CD8-positive, alpha-beta memory T cell (primary cell): ENCODE measurements around the gene TRAK1. TPM values are rescaled to one million over a fixed set of nuclear protein-coding genes. Genes with fewer than 3 reads are reported as not detected.

ENCODE experiments used
- CTCF ChIA-PET: fragments of 350-600 bp; sonication (Branson Sonifier 250); formaldehyde crosslinking; loops from one replicate; lab custom pipeline; 2021; ENCODE audit warnings: antibody characterized with exemption; lab: Charles Lee
- POLR2A ChIA-PET: fragments of 350-600 bp; sonication (Branson Sonifier 250); formaldehyde crosslinking; loops from one replicate; lab custom pipeline; 2021; ENCODE audit warnings: antibody characterized with exemption; lab: Charles Lee
- DNase-seq, 5 donors: peaks; one replicate each; pipeline versions ENCODE4 v3.0.0 to v3.0.0-alpha.2; 2020 to 2022; ENCODE audit warnings: mixed read lengths in 1 of 5
- H3K27ac ChIP-seq: one replicate; pipeline ENCODE4 v1.7.0; 2013; ENCODE audit warnings: low read depth, mild to moderate bottlenecking, low read length, moderate library complexity
- H3K27me3 ChIP-seq: 2 replicates; pipeline ENCODE4 v1.7.0; 2013; ENCODE audit warnings: low read length, mild to moderate bottlenecking; ENCODE audit not compliant: insufficient read depth, poor library complexity, severe bottlenecking
- H3K36me3 ChIP-seq: 2 replicates; pipeline ENCODE4 v1.7.0; 2013; ENCODE audit warnings: mild to moderate bottlenecking, low read length, moderate library complexity; ENCODE audit not compliant: insufficient read depth
- H3K4me1 ChIP-seq: 2 replicates; pipeline ENCODE4 v1.7.0; 2013; ENCODE audit warnings: mild to moderate bottlenecking, low read length, moderate library complexity; ENCODE audit not compliant: insufficient read depth
- H3K4me3 ChIP-seq: 2 replicates; pipeline ENCODE4 v1.7.0; 2013; ENCODE audit warnings: mild to moderate bottlenecking, low read length
- H3K9me3 ChIP-seq: 2 replicates; pipeline ENCODE4 v1.7.0; 2013; ENCODE audit warnings: mild to moderate bottlenecking, low read length
- H3K27ac Mint-ChIP-seq, 8 donors: one replicate each; pipeline ENCODE4 v1.8.0; 2020 to 2021; ENCODE audit warnings: mixed read lengths in 8 of 8, mild to moderate bottlenecking in 6 of 8, inconsistent platforms in 3 of 8, moderate library complexity in 3 of 8
- H3K27me3 Mint-ChIP-seq, 2 donors: one replicate each; pipeline ENCODE4 v1.8.0; 2020 to 2021; ENCODE audit warnings: mixed read lengths in 2 of 2, mild to moderate bottlenecking in 1 of 2, moderate library complexity in 1 of 2
- H3K36me3 Mint-ChIP-seq, 3 donors: one replicate each; pipeline ENCODE4 v1.8.0; 2020 to 2021; ENCODE audit warnings: mixed read lengths in 3 of 3, inconsistent platforms in 1 of 3, mild to moderate bottlenecking in 1 of 3
- H3K4me1 Mint-ChIP-seq, 3 donors: one replicate each; pipeline ENCODE4 v1.8.0; 2020 to 2021; ENCODE audit warnings: mixed read lengths in 3 of 3, inconsistent platforms in 1 of 3, mild to moderate bottlenecking in 1 of 3
- H3K4me3 Mint-ChIP-seq, 7 donors: one replicate each; pipeline ENCODE4 v1.8.0; 2020 to 2021; ENCODE audit warnings: mixed read lengths in 7 of 7, mild to moderate bottlenecking in 6 of 7, moderate library complexity in 4 of 7, inconsistent platforms in 2 of 7
- H3K9me3 Mint-ChIP-seq, 5 donors: one replicate each; pipeline ENCODE4 v1.8.0; 2020 to 2022; ENCODE audit warnings: mixed read lengths in 5 of 5, mild to moderate bottlenecking in 3 of 5, moderate library complexity in 2 of 5, inconsistent platforms in 1 of 5
- polyA plus RNA-seq: library from polyadenylated mRNA; unstranded; fragments of 300-500 nt; fragmentation: Illumina TruSeq; gene quantifications from one replicate; pipeline ENCODE4 v1.2.3, GENCODE V29; 2021
- total RNA-seq, 2 experiments: library from RNA; stranded (reverse); gene quantifications; one replicate each; pipeline ENCODE4 v1.2.3, GENCODE V29; 2021

TRAK1 gene
- total and polyA plus RNA-seq, 3 experiments from 2014 or later, result 10.4 to 20.0 (median 19.7) TPM

DNA sequence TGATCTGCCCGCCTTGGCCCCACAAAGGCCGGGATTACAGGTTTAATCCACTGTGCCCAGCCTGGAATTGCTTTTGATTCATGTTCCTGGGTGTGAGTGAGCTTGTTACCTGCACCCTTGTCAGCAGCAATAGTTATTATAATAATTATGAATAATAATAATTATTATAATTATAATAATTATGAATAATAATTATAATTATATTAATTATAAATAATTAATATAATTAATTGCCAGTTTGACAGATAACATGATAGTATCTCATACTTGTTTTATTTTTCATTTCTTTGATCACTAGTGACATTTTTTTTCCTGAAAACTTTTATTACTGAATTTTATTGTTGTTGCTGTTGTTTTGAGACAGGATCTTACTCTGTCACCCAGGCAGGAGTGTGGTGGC, 21.1 kb upstream of the TRAK1 start:
- DNase-seq, result no peak
- no peaks in the 10 kb centered on the region for H3K27me3 ChIP-seq
- H3K27ac ChIP-seq, result no peak overlapping the region
- Mint-ChIP-seq H3K27ac (peak overlapping the region in 1 of 8 donors; percentile 36), H3K4me1 (peaks cover 18 to 71% (median 32%) of the 10 kb centered on the region in 3 donors), H3K9me3 (peaks cover 0 to 3% (median 0%) of the 10 kb centered on the region in 5 donors), H3K27me3 (peaks cover 0 to 2% of the 10 kb centered on the region in 2 donors), H3K4me3 (no peak overlapping the region), H3K36me3 (no peaks in the 10 kb centered on the region)
- H3K9me3 ChIP-seq, result no peaks in the 10 kb centered on the region
- H3K4me1 ChIP-seq, result peaks cover 8% of the 10 kb centered on the region
- H3K36me3 ChIP-seq, result no peaks in the 10 kb centered on the region
- H3K4me3 ChIP-seq, result no peak overlapping the region
- CTCF ChIA-PET, result no interaction called here
- POLR2A ChIA-PET, result no interaction called here

DNA sequence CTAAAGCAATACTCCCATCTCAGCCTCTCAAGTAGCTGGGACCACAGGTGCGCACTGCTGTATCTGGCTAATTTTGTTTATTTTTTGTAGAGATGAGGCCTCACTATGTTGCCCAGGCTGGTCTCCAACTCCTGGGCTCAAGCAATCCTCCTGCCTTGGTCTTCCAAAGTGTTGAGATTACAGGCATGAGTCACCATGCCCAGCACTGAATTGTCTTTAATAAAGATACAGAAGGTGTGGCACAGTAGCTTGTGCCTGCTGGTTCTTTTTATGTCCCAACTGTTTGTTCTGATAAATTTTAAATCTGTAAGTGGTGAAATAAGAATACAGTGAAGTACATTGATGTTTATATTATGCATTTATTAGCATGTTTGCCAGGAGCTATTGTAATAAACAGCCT, 20.6 kb upstream of the TRAK1 start:
- Histone ChIP-seq H3K4me1 (peaks cover 8% of the 10 kb centered on the region), H3K27ac (no peak overlapping the region), H3K36me3 (no peaks in the 10 kb centered on the region), H3K4me3 (no peak overlapping the region), H3K27me3 (no peaks in the 10 kb centered on the region), H3K9me3 (no peaks in the 10 kb centered on the region)
- Mint-ChIP-seq H3K4me3 (no peak overlapping the region), H3K4me1 (peaks cover 18 to 71% (median 32%) of the 10 kb centered on the region in 3 donors), H3K36me3 (no peaks in the 10 kb centered on the region), H3K27ac (peak overlapping the region in 3 of 8 donors; percentile 30 to 36 (median 32)), H3K27me3 (peaks cover 0 to 2% of the 10 kb centered on the region in 2 donors), H3K9me3 (peaks cover 0 to 3% (median 0%) of the 10 kb centered on the region in 5 donors)
- ChIA-PET CTCF (no interaction called here), POLR2A (no interaction called here)
- no peak for DNase-seq

GRCh38 chr3:42071904-42072812, 19.0 kb upstream of the TRAK1 start:
- peak overlapping the region in 1 of 8 donors; percentile 36 for H3K27ac Mint-ChIP-seq
- DNase-seq, result no peak
- peaks cover 0 to 9% (median 0%) of the 10 kb centered on the region in 3 donors for H3K36me3 Mint-ChIP-seq
- Histone ChIP-seq H3K27me3 (no peaks in the 10 kb centered on the region), H3K27ac (no peak overlapping the region), H3K36me3 (no peaks in the 10 kb centered on the region), H3K9me3 (no peaks in the 10 kb centered on the region), H3K4me1 (peaks cover 8% of the 10 kb centered on the region), H3K4me3 (no peak overlapping the region)
- ChIA-PET POLR2A (no interaction called here), CTCF (interaction anchor here (1.2 kb wide), 1 partner anchor 27 kb away, joined by 3 read pairs; no protein-coding TSS in a partner anchor)
- peaks cover 19 to 61% (median 20%) of the 10 kb centered on the region in 3 donors for H3K4me1 Mint-ChIP-seq
- H3K4me3 Mint-ChIP-seq, result no peak overlapping the region
- peaks cover 0 to 2% of the 10 kb centered on the region in 2 donors for H3K27me3 Mint-ChIP-seq
- H3K9me3 Mint-ChIP-seq, result peaks cover 0 to 8% (median 3%) of the 10 kb centered on the region in 5 donors

DNA sequence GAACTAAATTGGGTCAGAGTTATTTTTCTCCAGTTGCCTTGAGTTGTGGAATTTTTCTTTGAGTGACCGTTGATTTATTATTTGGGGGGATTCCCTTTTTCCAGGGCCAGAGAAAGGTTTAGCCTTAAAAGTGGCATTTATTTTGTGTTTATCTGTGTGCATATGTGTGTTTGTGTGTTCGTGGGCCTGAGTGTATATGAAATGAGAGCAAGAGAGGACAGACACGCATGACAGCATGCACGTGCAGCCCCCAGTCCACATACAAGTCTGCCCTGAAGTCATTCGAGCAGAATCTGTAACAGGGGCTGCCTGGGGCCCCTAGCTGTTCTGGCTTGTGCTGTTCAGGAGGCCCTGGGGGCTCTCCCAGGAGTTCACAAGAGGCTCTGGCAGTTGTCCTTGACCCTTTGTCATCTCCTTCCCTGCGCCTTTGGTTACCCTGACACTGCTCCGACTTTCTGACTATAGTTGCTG, 18.3 kb upstream of the TRAK1 start:
- POLR2A ChIA-PET, result no interaction called here
- Histone ChIP-seq H3K4me3 (no peak overlapping the region), H3K36me3 (no peaks in the 10 kb centered on the region), H3K27me3 (no peaks in the 10 kb centered on the region), H3K9me3 (no peaks in the 10 kb centered on the region), H3K27ac (no peak overlapping the region), H3K4me1 (peaks cover 8% of the 10 kb centered on the region)
- Mint-ChIP-seq H3K9me3 (peaks cover 0 to 8% (median 3%) of the 10 kb centered on the region in 5 donors), H3K27ac (peak overlapping the region in 2 of 8 donors; percentile 36 to 58), H3K4me1 (peaks cover 16 to 59% (median 18%) of the 10 kb centered on the region in 3 donors), H3K4me3 (no peak overlapping the region), H3K27me3 (peaks cover 0 to 2% of the 10 kb centered on the region in 2 donors), H3K36me3 (peaks cover 0 to 11% (median 0%) of the 10 kb centered on the region in 3 donors)
- no peak for DNase-seq
- CTCF ChIA-PET, result interaction anchor here (1.2 kb wide), 1 partner anchor 27 kb away, joined by 3 read pairs; no protein-coding TSS in a partner anchor

- no peaks in the 10 kb centered on the region for H3K27me3 ChIP-seq
- H3K27me3 Mint-ChIP-seq, result peaks cover 0 to 2% of the 10 kb centered on the region in 2 donors
- H3K4me1 ChIP-seq, result peaks cover 24% of the 10 kb centered on the region
- no peak overlapping the region for H3K27ac ChIP-seq
- H3K4me3 Mint-ChIP-seq, result no peak overlapping the region
- CTCF ChIA-PET, result no interaction called here
- H3K4me3 ChIP-seq, result no peak overlapping the region
- DNase-seq, result no peak
- peaks cover 0 to 11% (median 5%) of the 10 kb centered on the region in 3 donors for H3K36me3 Mint-ChIP-seq
- no peaks in the 10 kb centered on the region for H3K36me3 ChIP-seq
- POLR2A ChIA-PET, result no interaction called here
- H3K27ac Mint-ChIP-seq, result peak overlapping the region in 2 of 8 donors; percentile 9 to 39
- no peaks in the 10 kb centered on the region for H3K9me3 ChIP-seq
- peaks cover 49 to 64% (median 49%) of the 10 kb centered on the region in 3 donors for H3K4me1 Mint-ChIP-seq
- peaks cover 0 to 8% (median 3%) of the 10 kb centered on the region in 5 donors for H3K9me3 Mint-ChIP-seq
These were observed 13.4 kb upstream of the TRAK1 start for GRCh38 chr3:42077785-42078184.

- peak overlapping the region in 1 of 8 donors; percentile 42 for H3K27ac Mint-ChIP-seq
- Histone ChIP-seq H3K4me1 (peaks cover 24% of the 10 kb centered on the region), H3K27me3 (no peaks in the 10 kb centered on the region), H3K4me3 (no peak overlapping the region), H3K27ac (no peak overlapping the region), H3K9me3 (no peaks in the 10 kb centered on the region), H3K36me3 (no peaks in the 10 kb centered on the region)
- H3K4me1 Mint-ChIP-seq, result peaks cover 52 to 66% (median 56%) of the 10 kb centered on the region in 3 donors
- peaks cover 0 to 11% (median 5%) of the 10 kb centered on the region in 3 donors for H3K36me3 Mint-ChIP-seq
- H3K27me3 Mint-ChIP-seq, result no peaks in the 10 kb centered on the region
- CTCF ChIA-PET, result interaction anchor here (1.1 kb wide), 1 partner anchor 66 kb away, joined by 3 read pairs; no protein-coding TSS in a partner anchor
- H3K9me3 Mint-ChIP-seq, result peaks cover 0 to 8% (median 1%) of the 10 kb centered on the region in 5 donors
- no peak overlapping the region for H3K4me3 Mint-ChIP-seq
- no peak for DNase-seq
- POLR2A ChIA-PET, result interaction anchor here (0.7 kb wide), 1 partner anchor 58 kb away, joined by 3 read pairs; no protein-coding TSS in a partner anchor
These were observed 12.5 kb upstream of the TRAK1 start for GRCh38 chr3:42078677-42079076.

GRCh38 chr3:42079701-42080452, 11.3 kb upstream of the TRAK1 start:
- ChIA-PET CTCF (interaction anchor here (1.1 to 1.7 kb wide), 3 partner anchors 11 to 67 kb away, joined by 3 to 4 read pairs (median 3); partner anchors contain the start of gene TRAK1), POLR2A (interaction anchor here (1.1 kb wide), 1 partner anchor 14 kb away, joined by 4 read pairs; no protein-coding TSS in a partner anchor)
- Mint-ChIP-seq H3K4me3 (peak overlapping the region in 1 of 7 donors; percentile 32), H3K9me3 (peaks cover 0 to 8% (median 0%) of the 10 kb centered on the region in 5 donors), H3K4me1 (peaks cover 52 to 63% (median 53%) of the 10 kb centered on the region in 3 donors), H3K27me3 (no peaks in the 10 kb centered on the region), H3K27ac (peak overlapping the region; percentile 16 to 94 (median 88)), H3K36me3 (peaks cover 0 to 11% (median 5%) of the 10 kb centered on the region in 3 donors)
- no peaks in the 10 kb centered on the region for H3K27me3 ChIP-seq
- no peaks in the 10 kb centered on the region for H3K36me3 ChIP-seq
- H3K27ac ChIP-seq, result no peak overlapping the region
- H3K4me1 ChIP-seq, result peaks cover 24% of the 10 kb centered on the region
- no peak overlapping the region for H3K4me3 ChIP-seq
- no peaks in the 10 kb centered on the region for H3K9me3 ChIP-seq
- no peak for DNase-seq
